GM19324 (cell line): ENCODE data around the gene ERICH3.
A peak's percentile ranks its signal among the peaks of the same experiment; 100 is the strongest.
"Not testable (repeated sequence)": the region's sequence is repeated elsewhere in the genome, so short reads cannot be mapped to it uniquely, and the experiment has no call there.

Experiments used
- ATAC-seq: cut with Tn5 transposase; IDR thresholded peaks from one replicate; pipeline ENCODE4 v1.9.1; 2021; ENCODE audit warnings: mild to moderate bottlenecking, moderate library complexity; ENCODE audit not compliant: unreplicated experiment, low FRiP score

The ERICH3 gene

GRCh38 chr1:74679811-74680210 is 6.2 kb upstream of the ERICH3 start:
- no peak for ATAC-seq

GRCh38 chr1:74677926-74678325 is 4.3 kb upstream of the ERICH3 start:
- no peak for ATAC-seq

GRCh38 chr1:74674278-74675048 is 871 bp upstream of the ERICH3 start:
- ATAC-seq: no peak

GRCh38 chr1:74670866-74671265 is 2.7 kb downstream of the ERICH3 start:
- ATAC-seq: not testable (repeated sequence)

GRCh38 chr1:74654708-74655107 is 18.9 kb downstream of the ERICH3 start:
- ATAC-seq: no peak

- peak; percentile 91 for ATAC-seq
Measured at GRCh38 chr1:74652711-74653139, 20.9 kb downstream of the ERICH3 start.

GRCh38 chr1:74650561-74650960 is 23.0 kb downstream of the ERICH3 start:
- ATAC-seq: no peak

GRCh38 chr1:74641876-74642275 is 31.7 kb downstream of the ERICH3 start:
- no peak for ATAC-seq

GRCh38 chr1:74641161-74641560 is 32.4 kb downstream of the ERICH3 start:
- no peak for ATAC-seq

GRCh38 chr1:74637296-74637695 is 36.3 kb downstream of the ERICH3 start:
- no peak for ATAC-seq

GRCh38 chr1:74629283-74629682 is 44.3 kb downstream of the ERICH3 start:
- ATAC-seq: no peak

- no peak for ATAC-seq
Measured at GRCh38 chr1:74623716-74624115, 49.9 kb downstream of the ERICH3 start.

GRCh38 chr1:74620242-74620641 is 53.4 kb downstream of the ERICH3 start:
- ATAC-seq: no peak

- no peak for ATAC-seq
Measured at GRCh38 chr1:74618974-74619373, 54.6 kb downstream of the ERICH3 start.

- ATAC-seq: no peak
Measured at GRCh38 chr1:74613894-74614293, 59.7 kb downstream of the ERICH3 start.

- ATAC-seq: no peak
Measured at GRCh38 chr1:74611887-74612286, 61.7 kb downstream of the ERICH3 start.

GRCh38 chr1:74610961-74611360 is 62.6 kb downstream of the ERICH3 start:
- ATAC-seq: no peak

GRCh38 chr1:74609810-74610371 is 63.7 kb downstream of the ERICH3 start:
- no peak for ATAC-seq

- ATAC-seq: no peak
Measured at GRCh38 chr1:74596717-74597116, 76.9 kb downstream of the ERICH3 start.

GRCh38 chr1:74593887-74594866 is 79.4 kb downstream of the ERICH3 start:
- ATAC-seq: no peak
